ENCODE measurements around the gene EMC10.
"Not testable (repeated sequence)": the region's sequence is repeated elsewhere in the genome, so short reads cannot be mapped to it uniquely, and the experiment has no call there.

The EMC10 gene

GRCh38 chr19:50435627-50436026, 40.7 kb upstream of the EMC10 start:
- DNase-seq (ENCODE audit: low read depth in 1 of 2, low spot score in 1 of 2): no peak
- Histone ChIP-seq H3K27me3 (ENCODE audit: insufficient read depth, poor library complexity, severe bottlenecking) (peaks cover 13% of the 10 kb centered on the region), H3K4me3 (replicated peaks; ENCODE audit: insufficient read depth, low read length) (no peak overlapping the region), H3K27ac (replicated peaks) (no peak overlapping the region)
- no peak for TF ChIP-seq POLR2AphosphoS5 (IDR thresholded peaks at IDR 0.05; ENCODE audit: low read depth)
- TF ChIP-seq SPI1 (IDR thresholded peaks at IDR 0.05; ENCODE audit: borderline replicate concordance, low read depth): no peak
- no peak for TF ChIP-seq CTCF (IDR thresholded peaks at IDR 0.05; ENCODE audit: insufficient read depth, low read length)

GRCh38 chr19:50437862-50438449, 38.4 kb upstream of the EMC10 start:
- H3K4me3 ChIP-seq (replicated peaks; ENCODE audit: insufficient read depth, low read length): no peak overlapping the region
- peaks cover 5% of the 10 kb centered on the region for H3K27me3 ChIP-seq (ENCODE audit: insufficient read depth, poor library complexity, severe bottlenecking)
- no peak for TF ChIP-seq REST (IDR thresholded peaks at IDR 0.05; ENCODE audit: insufficient replicate concordance, low read depth)
- TF ChIP-seq CTCF (IDR thresholded peaks at IDR 0.05; ENCODE audit: insufficient read depth, low read length): no peak
- TF ChIP-seq SPI1 (IDR thresholded peaks at IDR 0.05; ENCODE audit: borderline replicate concordance, low read depth): no peak
- DNase-seq (ENCODE audit: low read depth in 1 of 2, low spot score in 1 of 2): no peak
- H3K27ac ChIP-seq (replicated peaks): no peak overlapping the region

GRCh38 chr19:50439130-50439529, 37.2 kb upstream of the EMC10 start:
- H3K4me3 ChIP-seq (replicated peaks; ENCODE audit: insufficient read depth, low read length); DNase-seq (ENCODE audit: low read depth in 1 of 2, low spot score in 1 of 2): not testable (repeated sequence)

GRCh38 chr19:50444059-50444458, 32.2 kb upstream of the EMC10 start:
- TF ChIP-seq POLR2AphosphoS5 (IDR thresholded peaks at IDR 0.05; ENCODE audit: low read depth) (no peak), SPI1 (IDR thresholded peaks at IDR 0.05; ENCODE audit: borderline replicate concordance, low read depth) (no peak), CTCF (IDR thresholded peaks at IDR 0.05; ENCODE audit: insufficient read depth, low read length) (no peak), REST (IDR thresholded peaks at IDR 0.05; ENCODE audit: insufficient replicate concordance, low read depth) (no peak), GABPA (IDR thresholded peaks at IDR 0.05; ENCODE audit: low read depth) (no peak)
- H3K4me3 ChIP-seq (replicated peaks; ENCODE audit: insufficient read depth, low read length): no peak overlapping the region
- H3K27ac ChIP-seq (replicated peaks): no peak overlapping the region
- no peak for DNase-seq (ENCODE audit: low read depth in 1 of 2, low spot score in 1 of 2)
- H3K27me3 ChIP-seq (ENCODE audit: insufficient read depth, poor library complexity, severe bottlenecking): no peaks in the 10 kb centered on the region

More at GRCh38 chr19:50439130-50439529, 37.2 kb upstream of the EMC10 start:
- H3K27ac ChIP-seq (replicated peaks); H3K27me3 ChIP-seq (ENCODE audit: insufficient read depth, poor library complexity, severe bottlenecking): not testable (repeated sequence)

Measured in HL-60 (cell line).